WERI-Rb-1 (cell line): ENCODE data around the gene MFSD2B.
"Not testable (repeated sequence)": the region's sequence is repeated elsewhere in the genome, so short reads cannot be mapped to it uniquely, and the experiment has no call there.

Experiments
- DNase-seq: peaks from one replicate; pipeline ENCODE4 v3.0.0-alpha.2; 2020
- H3K27ac ChIP-seq: fragments of 250-450 bp; sonication (Bioruptor Pico); 2 replicates; pipeline ENCODE4 v1.5.1; 2020; ENCODE audit warnings: mild to moderate bottlenecking, moderate library complexity
- H3K27me3 ChIP-seq: fragments of 250-450 bp; sonication (Bioruptor Pico); 2 replicates; pipeline ENCODE4 v1.5.1; 2021; ENCODE audit warnings: mild to moderate bottlenecking, low read depth, moderate library complexity; ENCODE audit not compliant: insufficient read depth, severe bottlenecking
- H3K36me3 ChIP-seq: fragments of 250-450 bp; sonication (Bioruptor Pico); 2 replicates; pipeline ENCODE4 v1.5.1; 2020; ENCODE audit warnings: mild to moderate bottlenecking, moderate library complexity
- H3K4me3 ChIP-seq: 2 replicates; pipeline ENCODE4 v1.5.1; 2011; ENCODE audit warnings: low read depth, mild to moderate bottlenecking, control low read depth, low read length
- H3K9me3 ChIP-seq: fragments of 250-450 bp; sonication (Bioruptor Pico); 2 replicates; pipeline ENCODE4 v1.5.1; 2021; ENCODE audit warnings: mild to moderate bottlenecking, moderate library complexity; ENCODE audit not compliant: severe bottlenecking
- CTCF ChIP-seq: IDR thresholded peaks from 2 replicates; pipeline ENCODE4 v1.5.1; 2011; ENCODE audit warnings: low read depth, mild to moderate bottlenecking, control low read depth, inconsistent platforms, low read length

MFSD2B gene

GRCh38 chr2:24024996-24025663 is 15.2 kb downstream of the MFSD2B start:
- H3K27ac ChIP-seq: peak overlapping the region; percentile 36; the same call in 1 of the 2 replicates
- peaks cover 74% of the 10 kb centered on the region for H3K36me3 ChIP-seq
- no peak for TF ChIP-seq CTCF
- H3K4me3 ChIP-seq: no peak overlapping the region
- no peaks in the 10 kb centered on the region for H3K27me3 ChIP-seq
- no peak for DNase-seq
- H3K9me3 ChIP-seq: no peaks in the 10 kb centered on the region

GRCh38 chr2:24026233-24026632 is 16.3 kb downstream of the MFSD2B start:
- H3K27ac ChIP-seq: peak overlapping the region; percentile 74
- H3K4me3 ChIP-seq: no peak overlapping the region
- TF ChIP-seq CTCF: no peak

DNA sequence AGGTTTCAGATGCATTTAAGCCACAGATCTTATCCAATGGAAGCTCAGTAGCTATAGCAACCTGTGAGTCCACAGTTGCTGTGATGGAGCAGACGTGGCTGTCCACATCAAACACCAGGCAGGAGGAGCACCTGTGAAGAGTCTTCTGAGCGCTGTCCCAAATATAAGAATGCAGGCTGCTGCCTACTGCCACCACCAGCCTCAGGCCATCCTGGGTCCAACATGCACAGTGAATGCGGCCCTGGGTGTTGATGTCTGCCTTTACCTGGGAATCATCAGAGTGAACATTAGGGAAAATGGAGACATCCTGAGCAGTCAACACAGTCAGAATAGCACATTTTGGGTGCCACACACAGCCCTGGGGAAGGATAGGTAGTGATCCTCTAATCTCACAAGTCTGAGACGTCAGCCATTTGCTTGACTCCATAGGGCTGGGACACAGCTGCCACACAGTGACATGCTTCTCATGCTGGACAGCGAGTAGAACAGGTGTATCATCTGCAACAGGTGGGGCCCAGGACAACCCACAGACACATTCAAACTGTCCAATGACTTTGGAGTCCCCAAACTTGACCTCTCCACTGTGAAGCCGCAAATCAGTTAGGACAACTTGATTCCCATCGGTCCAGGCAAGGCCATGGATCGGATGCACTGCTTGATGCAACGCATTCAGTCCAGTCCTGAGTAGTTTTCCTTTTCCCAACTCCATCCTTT is 29.1 kb downstream of the MFSD2B start:
- no peak for DNase-seq

More at GRCh38 chr2:24026233-24026632, 16.3 kb downstream of the MFSD2B start:
- Histone ChIP-seq H3K27me3 (no peaks in the 10 kb centered on the region), H3K9me3 (no peaks in the 10 kb centered on the region), H3K36me3 (peaks cover 85% of the 10 kb centered on the region)
- DNase-seq: no peak

DNA sequence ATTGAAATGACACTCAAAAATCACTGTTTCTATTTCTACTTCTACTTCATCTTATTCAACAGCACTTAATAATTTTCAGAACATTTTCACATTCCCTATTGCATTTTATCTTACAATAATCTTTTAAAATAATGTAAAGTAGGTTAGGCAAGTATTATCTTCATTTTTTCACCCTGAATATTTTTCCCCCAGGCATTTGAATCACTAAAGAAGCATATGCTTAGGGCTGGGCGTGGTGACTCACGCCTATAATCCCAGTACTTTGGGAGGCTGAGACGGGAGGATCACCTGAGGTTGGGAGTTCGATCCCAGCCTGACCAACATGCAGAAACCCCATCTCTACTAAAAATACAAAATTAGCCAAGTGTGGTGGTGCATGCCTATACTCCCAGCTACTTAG is 30.6 kb downstream of the MFSD2B start:
- no peak overlapping the region for H3K4me3 ChIP-seq
- peaks cover 4% of the 10 kb centered on the region for H3K9me3 ChIP-seq
- peaks cover 51% of the 10 kb centered on the region for H3K36me3 ChIP-seq
- H3K27ac ChIP-seq: no peak overlapping the region
- TF ChIP-seq CTCF: no peak
- no peaks in the 10 kb centered on the region for H3K27me3 ChIP-seq
- no peak for DNase-seq

More for the DNA sequence above, 29.1 kb downstream of the MFSD2B start:
- Histone ChIP-seq H3K9me3 (peaks cover 4% of the 10 kb centered on the region), H3K27ac (no peak overlapping the region), H3K36me3 (peaks cover 61% of the 10 kb centered on the region), H3K27me3 (no peaks in the 10 kb centered on the region), H3K4me3 (no peak overlapping the region)
- no peak for TF ChIP-seq CTCF

- Histone ChIP-seq H3K27ac (peak overlapping the region; percentile 58), H3K36me3 (peaks cover 28% of the 10 kb centered on the region)
- H3K4me3 ChIP-seq, H3K27me3 ChIP-seq, H3K9me3 ChIP-seq, DNase-seq: not testable (repeated sequence)
Measured at GRCh38 chr2:24043133-24043532, 33.2 kb downstream of the MFSD2B start.
